Measurements from ENCODE around the gene MAPK8.

Gene MAPK8

GRCh38 chr10:48437546-48437945 lies 131.1 kb downstream of the MAPK8 start:
- H3K9me3 Mint-ChIP-seq: no peaks in the 10 kb centered on the region
- no peak for DNase-seq (ENCODE audit: low spot score)
- peaks cover 3% of the 10 kb centered on the region for H3K36me3 Mint-ChIP-seq (ENCODE audit: low read depth)
- no peaks in the 10 kb centered on the region for H3K4me1 Mint-ChIP-seq (ENCODE audit: low read depth)
- H3K27me3 Mint-ChIP-seq (ENCODE audit: low read depth): no peaks in the 10 kb centered on the region
- no peak overlapping the region for H3K4me3 Mint-ChIP-seq
- no peak overlapping the region for H3K27ac Mint-ChIP-seq

- H3K36me3 Mint-ChIP-seq (ENCODE audit: low read depth): peaks cover 3% of the 10 kb centered on the region
- H3K27ac Mint-ChIP-seq: no peak overlapping the region
- no peaks in the 10 kb centered on the region for H3K4me1 Mint-ChIP-seq (ENCODE audit: low read depth)
- no peaks in the 10 kb centered on the region for H3K9me3 Mint-ChIP-seq
- DNase-seq (ENCODE audit: low spot score): no peak
- H3K4me3 Mint-ChIP-seq: no peak overlapping the region
- no peaks in the 10 kb centered on the region for H3K27me3 Mint-ChIP-seq (ENCODE audit: low read depth)
Observed at GRCh38 chr10:48439031-48439430, 132.6 kb downstream of the MAPK8 start.

- peaks cover 3% of the 10 kb centered on the region for H3K36me3 Mint-ChIP-seq (ENCODE audit: low read depth)
- no peaks in the 10 kb centered on the region for H3K27me3 Mint-ChIP-seq (ENCODE audit: low read depth)
- no peaks in the 10 kb centered on the region for H3K9me3 Mint-ChIP-seq
- no peak overlapping the region for H3K27ac Mint-ChIP-seq
- no peaks in the 10 kb centered on the region for H3K4me1 Mint-ChIP-seq (ENCODE audit: low read depth)
- H3K4me3 Mint-ChIP-seq: no peak overlapping the region
- DNase-seq (ENCODE audit: low spot score): no peak
Observed at GRCh38 chr10:48439581-48440041, 133.1 kb downstream of the MAPK8 start.

GRCh38 chr10:48440771-48441170 lies 134.3 kb downstream of the MAPK8 start:
- no peaks in the 10 kb centered on the region for H3K27me3 Mint-ChIP-seq (ENCODE audit: low read depth)
- H3K4me1 Mint-ChIP-seq (ENCODE audit: low read depth): no peaks in the 10 kb centered on the region
- no peak for DNase-seq (ENCODE audit: low spot score)
- H3K9me3 Mint-ChIP-seq: no peaks in the 10 kb centered on the region
- H3K4me3 Mint-ChIP-seq: no peak overlapping the region
- H3K36me3 Mint-ChIP-seq (ENCODE audit: low read depth): peaks cover 2% of the 10 kb centered on the region
- no peak overlapping the region for H3K27ac Mint-ChIP-seq

- Mint-ChIP-seq H3K27ac (no peak overlapping the region), H3K4me3 (no peak overlapping the region), H3K27me3 (ENCODE audit: low read depth) (no peaks in the 10 kb centered on the region), H3K36me3 (ENCODE audit: low read depth) (no peaks in the 10 kb centered on the region), H3K9me3 (no peaks in the 10 kb centered on the region), H3K4me1 (ENCODE audit: low read depth) (no peaks in the 10 kb centered on the region)
- DNase-seq (ENCODE audit: low spot score): no peak
Observed at GRCh38 chr10:48442090-48442808, 135.8 kb downstream of the MAPK8 start.

GRCh38 chr10:48442809-48443177 lies 136.3 kb downstream of the MAPK8 start:
- Mint-ChIP-seq H3K4me1 (ENCODE audit: low read depth) (no peaks in the 10 kb centered on the region), H3K36me3 (ENCODE audit: low read depth) (no peaks in the 10 kb centered on the region), H3K27ac (no peak overlapping the region), H3K9me3 (no peaks in the 10 kb centered on the region), H3K4me3 (no peak overlapping the region), H3K27me3 (ENCODE audit: low read depth) (no peaks in the 10 kb centered on the region)
- no peak for DNase-seq (ENCODE audit: low spot score)

- no peak overlapping the region for H3K27ac Mint-ChIP-seq
- H3K36me3 Mint-ChIP-seq (ENCODE audit: low read depth): no peaks in the 10 kb centered on the region
- H3K9me3 Mint-ChIP-seq: no peaks in the 10 kb centered on the region
- H3K4me1 Mint-ChIP-seq (ENCODE audit: low read depth): no peaks in the 10 kb centered on the region
- DNase-seq (ENCODE audit: low spot score): no peak
- no peak overlapping the region for H3K4me3 Mint-ChIP-seq
- H3K27me3 Mint-ChIP-seq (ENCODE audit: low read depth): no peaks in the 10 kb centered on the region
Observed at GRCh38 chr10:48444266-48444665, 137.8 kb downstream of the MAPK8 start.

- H3K9me3 Mint-ChIP-seq: no peaks in the 10 kb centered on the region
- H3K27ac Mint-ChIP-seq: no peak overlapping the region
- H3K4me3 Mint-ChIP-seq: no peak overlapping the region
- H3K36me3 Mint-ChIP-seq (ENCODE audit: low read depth): no peaks in the 10 kb centered on the region
- H3K27me3 Mint-ChIP-seq (ENCODE audit: low read depth): no peaks in the 10 kb centered on the region
- no peak for DNase-seq (ENCODE audit: low spot score)
- H3K4me1 Mint-ChIP-seq (ENCODE audit: low read depth): no peaks in the 10 kb centered on the region
Observed at GRCh38 chr10:48444861-48445841, 138.7 kb downstream of the MAPK8 start.

- H3K27ac Mint-ChIP-seq: no peak overlapping the region
- H3K36me3 Mint-ChIP-seq (ENCODE audit: low read depth): no peaks in the 10 kb centered on the region
- no peaks in the 10 kb centered on the region for H3K27me3 Mint-ChIP-seq (ENCODE audit: low read depth)
- no peak overlapping the region for H3K4me3 Mint-ChIP-seq
- no peak for DNase-seq (ENCODE audit: low spot score)
- H3K9me3 Mint-ChIP-seq: no peaks in the 10 kb centered on the region
- no peaks in the 10 kb centered on the region for H3K4me1 Mint-ChIP-seq (ENCODE audit: low read depth)
Observed at GRCh38 chr10:48445932-48446331, 139.5 kb downstream of the MAPK8 start.

- Mint-ChIP-seq H3K4me1 (ENCODE audit: low read depth) (no peaks in the 10 kb centered on the region), H3K27me3 (ENCODE audit: low read depth) (no peaks in the 10 kb centered on the region), H3K36me3 (ENCODE audit: low read depth) (no peaks in the 10 kb centered on the region), H3K4me3 (no peak overlapping the region), H3K27ac (no peak overlapping the region), H3K9me3 (no peaks in the 10 kb centered on the region)
- no peak for DNase-seq (ENCODE audit: low spot score)
Observed at GRCh38 chr10:48446785-48447184, 140.3 kb downstream of the MAPK8 start.

GRCh38 chr10:48447356-48448215 lies 141.1 kb downstream of the MAPK8 start:
- no peak overlapping the region for H3K4me3 Mint-ChIP-seq
- H3K36me3 Mint-ChIP-seq (ENCODE audit: low read depth): no peaks in the 10 kb centered on the region
- H3K9me3 Mint-ChIP-seq: no peaks in the 10 kb centered on the region
- H3K4me1 Mint-ChIP-seq (ENCODE audit: low read depth): no peaks in the 10 kb centered on the region
- no peaks in the 10 kb centered on the region for H3K27me3 Mint-ChIP-seq (ENCODE audit: low read depth)
- H3K27ac Mint-ChIP-seq: no peak overlapping the region
- no peak for DNase-seq (ENCODE audit: low spot score)

GRCh38 chr10:48448796-48449195 lies 142.3 kb downstream of the MAPK8 start:
- no peak overlapping the region for H3K27ac Mint-ChIP-seq
- no peaks in the 10 kb centered on the region for H3K4me1 Mint-ChIP-seq (ENCODE audit: low read depth)
- no peak for DNase-seq (ENCODE audit: low spot score)
- H3K4me3 Mint-ChIP-seq: no peak overlapping the region
- H3K27me3 Mint-ChIP-seq (ENCODE audit: low read depth): no peaks in the 10 kb centered on the region
- no peaks in the 10 kb centered on the region for H3K36me3 Mint-ChIP-seq (ENCODE audit: low read depth)
- no peaks in the 10 kb centered on the region for H3K9me3 Mint-ChIP-seq

GRCh38 chr10:48449501-48450232 lies 143.2 kb downstream of the MAPK8 start:
- no peaks in the 10 kb centered on the region for H3K36me3 Mint-ChIP-seq (ENCODE audit: low read depth)
- no peak overlapping the region for H3K4me3 Mint-ChIP-seq
- no peaks in the 10 kb centered on the region for H3K9me3 Mint-ChIP-seq
- no peak for DNase-seq (ENCODE audit: low spot score)
- no peak overlapping the region for H3K27ac Mint-ChIP-seq
- H3K4me1 Mint-ChIP-seq (ENCODE audit: low read depth): no peaks in the 10 kb centered on the region
- no peaks in the 10 kb centered on the region for H3K27me3 Mint-ChIP-seq (ENCODE audit: low read depth)
